Central memory CD8-positive, alpha-beta T cell (primary cell): ENCODE results near the gene ACOX2.
"Not testable (repeated sequence)": the region's sequence is repeated elsewhere in the genome, so short reads cannot be mapped to it uniquely, and the experiment has no call there.

Source experiments
- ATAC-seq: fragments of 150-1000 bp; cut with Tn5 transposase; replicated peaks from 2 replicates; pipeline ENCODE4 v1.10.0; 2022; ENCODE audit warnings: mild to moderate bottlenecking, moderate FRiP score, moderate number of reproducible peaks; ENCODE audit not compliant: poor library complexity, severe bottlenecking; ENCODE audit errors: extremely low read depth
- DNase-seq, 2 donors: peaks; one replicate each; pipeline ENCODE4 v3.0.0; 2021; ENCODE audit warnings: low spot score in 2 of 2
- H3K27ac Mint-ChIP-seq: one replicate; pipeline ENCODE4 v1.8.0; 2022; ENCODE audit warnings: low read depth, mild to moderate bottlenecking, moderate library complexity, mixed read lengths
- H3K27me3 Mint-ChIP-seq: one replicate; pipeline ENCODE4 v1.8.0; 2022; ENCODE audit warnings: mixed read lengths
- H3K36me3 Mint-ChIP-seq: one replicate; pipeline ENCODE4 v1.8.0; 2022; ENCODE audit warnings: mild to moderate bottlenecking, moderate library complexity, mixed read lengths; ENCODE audit not compliant: insufficient read depth
- H3K4me1 Mint-ChIP-seq: one replicate; pipeline ENCODE4 v1.8.0; 2022; ENCODE audit warnings: mixed read lengths
- H3K4me3 Mint-ChIP-seq: one replicate; pipeline ENCODE4 v1.8.0; 2022; ENCODE audit warnings: mild to moderate bottlenecking, moderate library complexity, mixed read lengths
- H3K9me3 Mint-ChIP-seq: one replicate; pipeline ENCODE4 v1.8.0; 2022; ENCODE audit warnings: mixed read lengths

ACOX2 gene

GRCh38 chr3:58539626-58540025 is 2.6 kb upstream of the ACOX2 start:
- no peaks in the 10 kb centered on the region for H3K4me1 Mint-ChIP-seq
- no peak overlapping the region for H3K27ac Mint-ChIP-seq
- no peak for DNase-seq
- H3K4me3 Mint-ChIP-seq = no peak overlapping the region
- H3K36me3 Mint-ChIP-seq = no peaks in the 10 kb centered on the region
- ATAC-seq = no peak
- peaks cover 4% of the 10 kb centered on the region for H3K27me3 Mint-ChIP-seq
- H3K9me3 Mint-ChIP-seq = no peaks in the 10 kb centered on the region

DNA sequence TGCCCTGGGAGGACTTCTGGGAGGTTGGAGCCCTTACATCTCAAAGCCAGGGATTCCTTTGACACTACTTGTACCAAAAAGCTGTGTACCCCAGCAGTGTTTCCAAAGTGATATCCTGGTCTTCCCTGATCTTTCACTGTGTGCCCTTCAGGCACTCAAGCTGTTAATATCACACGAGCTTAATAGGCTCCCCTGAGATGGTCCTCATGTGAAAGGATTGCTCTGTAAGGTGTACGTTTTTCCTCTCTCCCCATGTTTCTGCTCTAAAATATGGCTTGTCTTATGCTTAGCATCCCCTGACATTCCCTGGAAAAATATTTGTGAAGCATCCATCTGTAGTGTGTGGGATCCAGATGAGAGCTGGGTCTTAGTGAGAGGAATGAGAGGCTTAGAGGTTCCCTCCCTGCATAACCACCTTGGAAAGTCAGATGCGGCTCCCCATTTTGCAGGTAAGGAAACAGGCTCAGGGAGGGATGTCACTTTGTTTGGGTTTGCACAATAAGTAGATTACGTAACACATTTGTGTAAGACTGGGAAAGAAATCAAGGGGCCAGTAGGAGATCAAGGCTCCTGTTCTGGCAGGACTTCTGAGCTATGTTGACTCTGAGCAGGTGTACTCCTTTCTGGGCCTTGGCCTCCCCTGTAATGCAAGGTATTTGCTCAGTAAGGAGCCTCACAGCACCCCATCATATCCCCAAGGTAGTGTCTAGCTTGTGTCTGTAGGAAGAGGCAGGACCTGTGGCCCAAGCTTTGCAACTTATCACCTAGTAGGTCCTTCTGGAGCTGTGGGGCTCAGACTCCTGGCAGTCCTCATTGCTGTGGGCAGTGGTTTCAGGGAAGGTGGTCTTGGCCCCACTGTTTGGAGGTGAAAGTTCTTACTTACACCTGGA is 667 bp upstream of the ACOX2 start:
- no peak overlapping the region for H3K27ac Mint-ChIP-seq
- no peaks in the 10 kb centered on the region for H3K9me3 Mint-ChIP-seq
- H3K4me3 Mint-ChIP-seq = no peak overlapping the region
- no peak for ATAC-seq
- H3K4me1 Mint-ChIP-seq = peaks cover 6% of the 10 kb centered on the region
- DNase-seq = no peak
- H3K36me3 Mint-ChIP-seq = no peaks in the 10 kb centered on the region
- no peaks in the 10 kb centered on the region for H3K27me3 Mint-ChIP-seq

DNA sequence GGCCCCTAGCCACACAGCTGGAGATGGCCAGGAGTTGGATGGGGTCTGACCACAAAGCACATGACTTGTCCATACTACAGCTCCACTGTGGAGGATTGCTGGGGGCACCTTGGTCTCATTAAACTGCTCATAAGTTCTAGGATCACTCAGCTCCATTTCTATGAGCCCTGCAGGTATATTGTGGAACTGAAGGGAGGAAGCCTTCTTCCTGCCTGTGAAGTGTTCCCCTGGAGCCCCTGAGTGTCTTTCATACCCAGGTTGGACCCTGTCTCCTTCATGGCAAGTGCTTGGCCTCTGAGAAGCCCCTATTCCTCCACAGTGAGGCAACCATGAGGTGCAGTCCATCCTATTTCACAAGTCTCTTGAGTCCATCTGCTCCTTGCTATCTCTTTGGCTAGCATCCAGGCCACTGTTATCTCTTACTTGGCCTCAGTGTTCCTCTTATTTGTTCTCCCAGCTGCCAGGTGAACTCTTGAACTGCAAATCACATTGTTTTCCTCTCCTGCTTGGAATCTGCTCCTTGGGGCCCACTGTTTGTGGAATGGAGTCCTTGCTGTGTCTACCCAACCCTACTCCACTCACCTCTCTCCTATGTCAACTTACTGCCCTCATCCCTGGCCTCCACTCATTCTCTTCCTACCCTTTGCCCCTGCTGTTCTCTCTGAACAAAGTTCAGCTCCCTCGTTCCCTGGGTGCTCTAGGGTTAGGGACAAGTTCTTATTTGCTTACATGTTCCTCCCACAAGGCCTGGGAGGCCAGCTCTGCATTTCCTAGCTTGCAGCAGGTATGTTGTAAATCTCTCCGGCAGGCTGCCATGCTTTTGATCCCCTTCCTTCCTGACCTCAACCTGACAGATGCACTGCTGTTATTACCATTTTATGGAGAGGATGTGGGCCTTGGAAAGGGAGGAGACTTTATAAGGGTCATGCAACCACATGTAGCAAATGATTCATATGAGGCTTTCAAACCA is 1.2 kb downstream of the ACOX2 start:
- H3K27me3 Mint-ChIP-seq = no peaks in the 10 kb centered on the region

GRCh38 chr3:58534592-58535494 is 2.1 kb downstream of the ACOX2 start:
- Mint-ChIP-seq H3K9me3 (no peaks in the 10 kb centered on the region), H3K27ac (no peak overlapping the region), H3K4me3 (no peak overlapping the region), H3K27me3 (no peaks in the 10 kb centered on the region), H3K4me1 (peaks cover 11% of the 10 kb centered on the region), H3K36me3 (no peaks in the 10 kb centered on the region)
- ATAC-seq (no peak), DNase-seq (no peak)

More for the DNA sequence above, 1.2 kb downstream of the ACOX2 start:
- Mint-ChIP-seq H3K4me3 (no peak overlapping the region), H3K9me3 (no peaks in the 10 kb centered on the region), H3K4me1 (peaks cover 11% of the 10 kb centered on the region), H3K27ac (no peak overlapping the region), H3K36me3 (no peaks in the 10 kb centered on the region)
- DNase-seq = no peak
- no peak for ATAC-seq

DNA sequence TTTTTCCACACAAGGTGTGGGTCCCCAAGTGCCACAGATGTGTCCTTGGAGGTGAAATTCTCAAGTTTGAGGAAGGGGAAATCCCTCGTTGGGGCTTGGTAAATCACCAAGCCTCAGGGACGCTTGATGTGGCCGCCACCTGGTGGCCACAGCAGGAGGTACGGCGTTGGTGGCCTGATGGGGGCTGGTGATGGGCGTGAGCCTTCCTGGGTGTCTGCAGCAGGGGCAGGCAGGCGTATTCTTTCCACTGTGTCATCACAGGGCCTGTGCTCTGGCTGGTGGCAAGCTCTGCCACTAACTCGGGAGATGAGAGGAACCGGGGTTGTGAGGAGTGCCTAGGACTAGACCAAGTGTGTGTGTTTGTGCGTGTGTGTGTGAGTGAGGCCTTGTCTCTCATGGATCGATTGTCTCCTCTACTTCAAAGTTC is 4.2 kb downstream of the ACOX2 start:
- H3K4me1 Mint-ChIP-seq = peaks cover 11% of the 10 kb centered on the region
- H3K36me3 Mint-ChIP-seq = no peaks in the 10 kb centered on the region
- H3K4me3 Mint-ChIP-seq = peak overlapping the region; percentile 42
- no peaks in the 10 kb centered on the region for H3K9me3 Mint-ChIP-seq
- DNase-seq = peak; percentile 57 to 71
- ATAC-seq = peak; percentile 94
- no peak overlapping the region for H3K27ac Mint-ChIP-seq
- H3K27me3 Mint-ChIP-seq = no peaks in the 10 kb centered on the region

DNA sequence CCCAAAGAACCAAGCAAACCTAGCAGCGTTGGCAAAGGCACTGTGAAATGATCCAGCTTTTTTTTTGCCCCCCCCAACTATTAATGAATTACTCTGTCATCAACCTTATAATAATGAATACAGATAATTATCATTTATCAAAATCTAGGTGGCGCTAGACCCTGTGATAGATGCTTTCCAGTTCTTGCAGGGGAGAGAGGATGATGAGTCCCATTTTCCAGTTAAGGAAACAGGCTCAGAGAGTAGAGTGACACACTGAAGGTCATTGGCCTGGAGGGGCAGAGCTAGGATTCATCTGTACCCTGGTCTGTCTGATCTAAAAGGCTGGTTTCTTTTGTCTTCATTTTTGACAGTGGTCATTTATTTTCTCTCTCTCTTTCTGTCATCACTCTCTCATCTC is 5.0 kb downstream of the ACOX2 start:
- H3K27me3 Mint-ChIP-seq = no peaks in the 10 kb centered on the region
- H3K36me3 Mint-ChIP-seq = no peaks in the 10 kb centered on the region
- no peak for DNase-seq
- no peaks in the 10 kb centered on the region for H3K9me3 Mint-ChIP-seq
- H3K4me1 Mint-ChIP-seq = peaks cover 11% of the 10 kb centered on the region
- ATAC-seq = no peak
- H3K4me3 Mint-ChIP-seq = no peak overlapping the region
- no peak overlapping the region for H3K27ac Mint-ChIP-seq

GRCh38 chr3:58531555-58531954 is 5.4 kb downstream of the ACOX2 start:
- Mint-ChIP-seq H3K9me3 (no peaks in the 10 kb centered on the region), H3K4me3 (no peak overlapping the region), H3K4me1 (peaks cover 11% of the 10 kb centered on the region), H3K27ac (no peak overlapping the region), H3K36me3 (no peaks in the 10 kb centered on the region), H3K27me3 (no peaks in the 10 kb centered on the region)
- ATAC-seq (no peak), DNase-seq (no peak)

- no peaks in the 10 kb centered on the region for H3K27me3 Mint-ChIP-seq
- ATAC-seq (no peak), DNase-seq (no peak)
- no peak overlapping the region for H3K27ac Mint-ChIP-seq
- peaks cover 11% of the 10 kb centered on the region for H3K4me1 Mint-ChIP-seq
- no peaks in the 10 kb centered on the region for H3K36me3 Mint-ChIP-seq
- H3K9me3 Mint-ChIP-seq = no peaks in the 10 kb centered on the region
- no peak overlapping the region for H3K4me3 Mint-ChIP-seq
These were observed 6.6 kb downstream of the ACOX2 start for GRCh38 chr3:58530354-58530865.

- Mint-ChIP-seq H3K9me3 (no peaks in the 10 kb centered on the region), H3K27ac (no peak overlapping the region), H3K27me3 (no peaks in the 10 kb centered on the region), H3K36me3 (peaks cover 2% of the 10 kb centered on the region), H3K4me3 (no peak overlapping the region), H3K4me1 (peaks cover 11% of the 10 kb centered on the region)
- no peak for ATAC-seq
- DNase-seq = no peak
These were observed 7.3 kb downstream of the ACOX2 start for GRCh38 chr3:58529516-58530353.

DNA sequence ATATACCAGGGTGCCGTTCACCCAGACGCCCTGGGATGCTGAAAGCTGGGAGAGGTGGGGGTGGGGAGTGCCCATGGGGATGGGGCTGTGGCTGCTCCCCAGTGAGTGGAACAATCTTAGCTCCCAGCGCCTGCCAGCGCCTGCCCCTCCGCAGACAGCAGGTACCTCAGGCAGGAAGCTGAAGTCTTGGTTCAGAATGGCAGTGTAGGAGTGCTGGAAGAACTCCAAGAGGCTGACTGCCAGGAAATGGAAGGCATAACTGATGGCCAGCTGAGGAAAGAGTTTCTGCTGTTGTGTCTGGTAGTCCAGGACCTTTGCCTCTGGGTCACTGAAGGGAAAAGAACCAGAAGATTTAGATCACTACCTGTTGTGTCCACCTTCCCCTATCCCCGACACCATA is 8.4 kb downstream of the ACOX2 start:
- DNase-seq = no peak

DNA sequence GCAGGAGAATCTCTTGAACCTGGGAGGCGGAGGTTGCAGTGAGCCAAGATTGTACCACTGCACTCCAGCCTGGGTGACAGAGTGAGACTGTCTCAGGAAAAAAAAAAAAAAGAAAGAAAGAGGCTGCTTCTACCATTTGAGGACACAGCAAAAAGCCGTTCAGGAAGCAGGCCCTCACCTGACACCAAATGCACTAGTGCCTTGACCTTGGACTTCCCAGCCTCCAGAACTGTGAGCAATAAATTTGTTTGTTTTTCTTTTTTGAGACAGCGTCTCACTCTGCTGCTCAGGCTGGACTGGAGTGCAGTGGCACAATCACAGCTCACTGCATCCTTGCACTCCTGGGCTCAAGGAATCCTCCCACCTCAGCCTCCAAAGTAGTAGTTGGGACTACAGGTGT is 9.6 kb downstream of the ACOX2 start:
- not testable (repeated sequence) for H3K36me3 Mint-ChIP-seq, H3K4me3 Mint-ChIP-seq, H3K27ac Mint-ChIP-seq, ATAC-seq, H3K4me1 Mint-ChIP-seq, H3K9me3 Mint-ChIP-seq, H3K27me3 Mint-ChIP-seq, DNase-seq

More for the DNA sequence above, 8.4 kb downstream of the ACOX2 start:
- ATAC-seq = no peak
- H3K9me3 Mint-ChIP-seq = no peaks in the 10 kb centered on the region
- peaks cover 11% of the 10 kb centered on the region for H3K4me1 Mint-ChIP-seq
- no peaks in the 10 kb centered on the region for H3K27me3 Mint-ChIP-seq
- H3K27ac Mint-ChIP-seq = no peak overlapping the region
- peaks cover 2% of the 10 kb centered on the region for H3K36me3 Mint-ChIP-seq
- no peak overlapping the region for H3K4me3 Mint-ChIP-seq
